ENCODE data around the gene GFRAL. TPM values are rescaled to one million over a fixed set of nuclear protein-coding genes. Genes with fewer than 3 reads are reported as not detected.
"Not testable (repeated sequence)": the region's sequence is repeated elsewhere in the genome, so short reads cannot be mapped to it uniquely, and the experiment has no call there.

The GFRAL gene, protein sequence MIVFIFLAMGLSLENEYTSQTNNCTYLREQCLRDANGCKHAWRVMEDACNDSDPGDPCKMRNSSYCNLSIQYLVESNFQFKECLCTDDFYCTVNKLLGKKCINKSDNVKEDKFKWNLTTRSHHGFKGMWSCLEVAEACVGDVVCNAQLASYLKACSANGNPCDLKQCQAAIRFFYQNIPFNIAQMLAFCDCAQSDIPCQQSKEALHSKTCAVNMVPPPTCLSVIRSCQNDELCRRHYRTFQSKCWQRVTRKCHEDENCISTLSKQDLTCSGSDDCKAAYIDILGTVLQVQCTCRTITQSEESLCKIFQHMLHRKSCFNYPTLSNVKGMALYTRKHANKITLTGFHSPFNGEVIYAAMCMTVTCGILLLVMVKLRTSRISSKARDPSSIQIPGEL
- total RNA-seq, result not detected in 2 replicates

GRCh38 chr6:55327169-55327568 lies at the start of gene GFRAL:
Gene GFRAL, plus strand, starts transcription at chr6:55327469. Its CDS starts 86 bp downstream, at chr6:55327555.
- DNase-seq (ENCODE audit: low read depth, low spot score), result no peak

DNA sequence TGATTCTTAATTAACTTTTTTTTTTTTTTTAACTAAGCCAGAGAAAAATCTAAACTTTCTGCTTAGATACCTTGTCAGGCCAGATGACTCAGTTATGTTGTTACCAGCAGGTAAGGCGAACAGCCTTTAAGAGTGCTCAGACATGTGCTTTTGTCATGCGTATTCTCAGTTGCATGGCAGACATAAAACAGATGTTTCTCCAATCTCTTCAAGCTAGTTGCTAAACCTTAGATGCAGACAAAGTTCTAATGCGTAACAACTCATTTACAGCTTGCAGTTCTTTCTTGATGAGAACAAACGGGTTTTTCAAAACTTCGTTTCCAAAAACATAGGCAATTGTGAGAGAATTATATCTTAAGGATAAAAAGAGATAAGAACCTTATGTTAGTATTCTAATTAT lies 49.6 kb upstream of the GFRAL start:
- DNase-seq (ENCODE audit: low read depth, low spot score), result no peak

DNA sequence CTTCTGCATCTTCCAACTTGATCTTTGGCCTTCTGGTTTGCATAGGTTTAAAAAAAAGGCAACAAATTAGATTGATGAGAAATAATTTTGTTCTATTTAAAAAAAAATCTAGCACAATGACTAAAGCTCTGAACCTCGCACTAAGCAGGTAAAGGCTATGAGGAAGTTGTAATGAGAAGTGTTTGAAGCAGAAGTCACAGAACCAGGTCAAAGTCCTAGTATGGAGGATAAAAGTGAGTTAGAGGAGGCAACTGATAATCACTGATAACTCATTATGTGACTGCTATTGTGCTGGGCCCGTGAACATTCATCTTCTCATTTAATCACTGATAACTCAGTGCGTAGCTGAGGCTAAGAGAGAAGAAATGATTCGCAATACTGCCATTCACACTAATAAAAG lies 46.1 kb upstream of the GFRAL start:
- no peak for DNase-seq (ENCODE audit: low read depth, low spot score)

DNA sequence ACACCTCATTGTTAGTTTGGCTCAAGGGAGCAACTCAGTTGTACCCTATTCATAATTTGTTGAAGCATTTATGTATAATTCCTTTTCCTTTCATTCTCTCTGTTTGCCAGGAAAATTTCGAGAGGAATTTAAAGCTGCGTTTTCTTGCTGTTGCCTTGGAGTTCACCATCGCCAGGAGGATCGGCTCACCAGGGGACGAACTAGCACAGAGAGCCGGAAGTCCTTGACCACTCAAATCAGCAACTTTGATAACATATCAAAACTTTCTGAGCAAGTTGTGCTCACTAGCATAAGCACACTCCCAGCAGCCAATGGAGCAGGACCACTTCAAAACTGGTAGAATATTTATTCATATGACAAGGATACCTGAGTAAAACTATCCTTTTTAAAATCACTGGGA lies 45.2 kb upstream of the GFRAL start:
- no peak for DNase-seq (ENCODE audit: low read depth, low spot score)

DNA sequence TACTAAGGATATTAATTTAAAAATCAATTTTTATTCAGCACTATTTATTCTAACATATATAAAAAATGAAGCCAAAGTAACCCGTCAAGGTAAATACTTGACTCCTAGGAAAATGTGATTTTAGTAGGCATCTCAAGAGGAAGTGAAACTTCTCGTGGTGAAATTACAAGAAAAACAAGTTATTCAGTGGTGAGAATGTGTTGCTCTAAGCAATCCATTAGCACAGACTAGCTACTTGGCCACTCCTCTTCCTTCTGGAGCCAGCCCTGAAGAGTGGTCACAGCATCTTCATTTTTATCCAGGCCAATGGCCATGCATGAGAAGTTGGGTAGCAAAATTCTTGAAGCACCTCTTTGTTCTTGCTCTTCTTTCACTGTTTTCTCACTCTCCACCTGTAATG lies 40.4 kb upstream of the GFRAL start:
- DNase-seq (ENCODE audit: low read depth, low spot score), result no peak

DNA sequence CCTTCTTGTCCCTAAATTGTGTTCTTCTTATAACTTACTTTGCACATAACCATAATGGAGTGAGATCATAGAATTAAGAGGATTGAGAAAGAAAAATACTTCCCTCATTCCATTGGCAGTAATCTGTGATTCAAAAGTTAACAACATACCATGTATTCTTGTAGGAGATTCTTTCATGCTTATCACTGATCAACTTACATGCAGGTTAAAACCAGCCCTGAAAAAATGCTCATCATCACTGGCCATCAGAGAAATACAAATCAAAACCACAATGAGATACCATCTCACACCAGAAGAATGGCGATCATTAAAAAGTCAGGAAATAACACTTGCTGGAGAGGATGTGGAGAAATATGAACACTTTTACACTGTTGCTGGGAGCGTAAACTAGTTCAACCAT lies 36.5 kb upstream of the GFRAL start:
- no peak for DNase-seq (ENCODE audit: low read depth, low spot score)

DNA sequence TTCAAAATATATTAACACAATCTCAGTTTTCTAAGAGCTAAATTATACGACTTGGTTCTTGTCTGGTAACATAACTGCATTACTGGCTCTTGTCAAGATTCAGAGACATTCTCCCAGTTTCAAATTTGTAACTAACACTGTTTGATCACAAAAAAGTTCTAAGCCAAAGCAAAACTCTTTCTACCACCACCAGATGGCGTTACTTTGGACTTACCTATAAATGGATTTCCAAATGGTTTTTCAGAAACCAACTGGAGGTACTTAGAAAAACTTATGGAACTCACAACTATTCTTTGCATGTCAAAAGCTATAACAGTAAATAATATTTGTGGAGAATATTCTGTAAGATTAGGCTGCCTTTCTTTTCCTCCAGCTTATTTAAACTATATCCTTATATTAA lies 34.2 kb upstream of the GFRAL start:
- DNase-seq (ENCODE audit: low read depth, low spot score), result no peak

GRCh38 chr6:55297214-55297613 lies 30.1 kb upstream of the GFRAL start:
- not testable (repeated sequence) for DNase-seq (ENCODE audit: low read depth, low spot score)

- DNase-seq (ENCODE audit: low read depth, low spot score), result no peak
Measured at GRCh38 chr6:55299286-55299985, 27.8 kb upstream of the GFRAL start.

GRCh38 chr6:55304747-55305146 lies 22.5 kb upstream of the GFRAL start:
- DNase-seq (ENCODE audit: low read depth, low spot score), result no peak

GRCh38 chr6:55319961-55320695 lies 7.1 kb upstream of the GFRAL start:
- no peak for DNase-seq (ENCODE audit: low read depth, low spot score)

GRCh38 chr6:55320696-55321086 lies 6.6 kb upstream of the GFRAL start:
- DNase-seq (ENCODE audit: low read depth, low spot score), result no peak

GRCh38 chr6:55377150-55377549 lies 49.9 kb downstream of the GFRAL start:
- DNase-seq (ENCODE audit: low read depth, low spot score), result no peak

GRCh38 chr6:55379471-55379870 lies 52.2 kb downstream of the GFRAL start:
- DNase-seq (ENCODE audit: low read depth, low spot score), result no peak

- DNase-seq (ENCODE audit: low read depth, low spot score), result no peak
Measured at GRCh38 chr6:55379895-55380294, 52.6 kb downstream of the GFRAL start.

DNA sequence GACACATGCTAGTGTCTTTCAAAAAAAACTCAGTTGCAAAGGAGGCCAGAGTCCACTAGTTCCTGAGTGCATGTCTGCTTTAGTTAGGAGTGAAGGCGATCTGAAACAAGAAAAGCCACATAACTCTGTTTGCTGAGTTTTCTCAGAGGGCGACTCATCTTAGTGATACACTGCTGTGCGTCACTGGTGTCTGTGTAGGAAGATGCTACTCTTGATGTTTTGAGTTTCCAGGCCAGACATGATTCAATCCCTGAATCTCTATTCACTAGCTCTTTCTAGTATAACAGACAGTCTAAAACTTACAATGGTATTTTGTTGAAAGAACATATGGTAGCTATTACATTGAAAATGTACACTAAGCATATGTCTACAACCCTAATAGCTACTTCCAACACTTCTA lies 60.9 kb downstream of the GFRAL start:
- no peak for DNase-seq (ENCODE audit: low read depth, low spot score)

DNA sequence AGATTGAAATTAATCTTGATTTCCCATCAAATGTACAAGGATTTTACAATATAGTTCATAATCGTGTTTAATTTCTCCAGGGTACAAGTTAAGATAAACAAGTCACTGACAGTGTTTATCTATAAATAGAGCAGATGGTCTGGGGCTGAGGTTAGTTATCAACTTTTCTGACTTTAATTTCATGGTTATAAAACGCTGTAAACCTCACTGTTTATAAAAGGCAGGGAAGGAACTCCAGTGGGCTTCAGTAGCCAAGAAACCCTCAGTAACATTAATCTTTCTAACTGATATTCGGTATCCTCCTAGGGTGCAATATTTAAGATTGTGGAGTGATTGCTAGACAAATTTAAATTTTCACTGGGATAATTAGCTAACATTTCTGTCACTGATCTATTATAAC lies 68.6 kb downstream of the GFRAL start:
- no peak for DNase-seq (ENCODE audit: low read depth, low spot score)

DNA sequence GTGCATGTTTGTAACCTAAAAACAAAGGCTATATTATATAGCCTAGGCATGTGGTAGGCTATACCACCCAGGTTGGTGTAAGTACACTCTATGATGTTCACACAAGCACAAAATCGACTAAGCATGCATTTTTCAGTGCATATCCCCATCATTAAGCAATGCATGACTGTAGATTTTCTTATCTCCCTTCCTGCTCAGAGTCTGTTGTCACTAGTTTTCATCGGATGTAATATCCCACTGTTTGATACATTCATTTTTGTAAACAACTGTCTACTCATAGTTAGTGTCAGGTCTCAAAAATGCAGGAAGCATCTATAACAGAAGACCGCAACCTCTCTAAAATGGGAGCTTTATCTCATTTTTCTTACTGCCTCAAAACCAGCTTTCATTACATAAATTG lies 70.7 kb downstream of the GFRAL start:
- DNase-seq (ENCODE audit: low read depth, low spot score), result no peak

DNA sequence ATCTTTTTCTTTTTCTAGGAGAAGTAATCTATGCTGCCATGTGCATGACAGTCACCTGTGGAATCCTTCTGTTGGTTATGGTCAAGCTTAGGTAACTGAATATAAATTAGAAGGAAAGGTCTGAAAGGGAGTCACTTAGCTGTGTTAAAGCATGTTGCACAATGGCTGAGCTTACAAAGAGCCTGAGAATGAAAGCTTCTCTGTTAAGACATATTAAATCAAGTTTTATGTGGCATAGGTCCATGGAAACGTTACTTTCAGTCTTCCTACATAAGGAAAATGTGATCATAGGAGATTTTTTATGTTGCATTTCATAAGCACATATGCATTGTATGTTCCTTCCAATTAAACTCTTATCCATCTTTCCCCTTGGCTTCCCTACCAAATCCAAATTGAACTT lies 72.1 kb downstream of the GFRAL start:
- DNase-seq (ENCODE audit: low read depth, low spot score), result no peak

GRCh38 chr6:55405474-55406235 lies 78.4 kb downstream of the GFRAL start:
- no peak for DNase-seq (ENCODE audit: low read depth, low spot score)

- no peak for DNase-seq (ENCODE audit: low read depth, low spot score)
Measured at GRCh38 chr6:55410674-55411073, 83.4 kb downstream of the GFRAL start.

GRCh38 chr6:55423933-55424332 lies 96.7 kb downstream of the GFRAL start:
- no peak for DNase-seq (ENCODE audit: low read depth, low spot score)
